Heart right ventricle (tissue), 16 donors: Measurements from ENCODE around the gene SETD2. TPM values are rescaled to one million over a fixed set of nuclear protein-coding genes. Genes with fewer than 3 reads are reported as not detected.

Experiments
- ATAC-seq, 8 donors: fragments of 200-7000 bp; cut with Tn5 transposase; one replicate each; pipeline ENCODE4 v1.9.1; 2020; ENCODE audit warnings: mild to moderate bottlenecking in 8 of 8, moderate library complexity in 8 of 8, moderate number of reproducible peaks in 1 of 8
- DNase-seq, 2 donors: peaks; one replicate each; pipeline ENCODE4 v3.0.0-alpha.2; 2020
- H3K27ac ChIP-seq, 10 donors: fragments of 200-600 bp; sonication (generic) in 2 of 10; one replicate each; pipeline versions ENCODE4 v1.5.0 to v1.8.0; 2020 to 2022; ENCODE audit warnings: mild to moderate bottlenecking in 3 of 10
- H3K27me3 ChIP-seq, 7 donors: fragments of 200-600 bp; one replicate each; pipeline ENCODE4 v1.8.0; 2021 to 2022; ENCODE audit warnings: mild to moderate bottlenecking in 2 of 7
- H3K36me3 ChIP-seq, 9 donors: fragments of 200-600 bp; sonication (generic) in 1 of 9; one replicate each; pipeline versions ENCODE4 v1.5.0 to v1.8.0; 2020 to 2022; ENCODE audit warnings: mild to moderate bottlenecking in 2 of 9
- H3K4me1 ChIP-seq, 9 donors: fragments of 200-600 bp; sonication (generic) in 1 of 9; one replicate each; pipeline versions ENCODE4 v1.5.0 to v1.8.0; 2020 to 2022; ENCODE audit warnings: mild to moderate bottlenecking in 4 of 9
- H3K4me3 ChIP-seq, 10 donors: fragments of 200-600 bp; sonication (generic) in 2 of 10; one replicate each; pipeline versions ENCODE4 v1.5.0 to v1.8.0; 2020 to 2022; ENCODE audit warnings: mild to moderate bottlenecking in 7 of 10, moderate library complexity in 2 of 10
- H3K9me3 ChIP-seq, 11 donors: fragments of 200-600 bp in 10 of 11; sonication (generic) in 2 of 11; one replicate each; pipeline versions ENCODE4 v1.5.0 to v1.8.0; 2013 to 2022; ENCODE audit warnings: mild to moderate bottlenecking in 2 of 11, control low read depth in 1 of 11, moderate library complexity in 1 of 11
- CTCF ChIP-seq, 9 donors: fragments of 200-600 bp; sonication (generic) in 2 of 9; IDR thresholded peaks; one replicate each; pipeline versions ENCODE4 v1.5.0 to v1.8.0; 2021 to 2022; ENCODE audit warnings: antibody characterized with exemption in 9 of 9, mild to moderate bottlenecking in 5 of 9, moderate library complexity in 1 of 9
- WGBS, 2 donors: extraction: QIAGEN DNeasy Blood & Tissue Kit; methylation state at CpG; one replicate each; pipeline ENCODE4 v1.1.7; 2013; ENCODE audit warnings: inconsistent platforms in 1 of 2; 5-methylcytosine and 5-hydroxymethylcytosine counted together
- intact Hi-C, 10 donors: fragments of 100-400 bp; cut with DNase I; formaldehyde crosslinking; loops; one replicate each; pipeline versions ENCODE4 v1.11.1 to v1.14.2; 2022
- polyA plus RNA-seq, 2 donors: library from polyadenylated mRNA; stranded (reverse); fragments of 200-250 nt; gene quantifications; one replicate each; pipeline ENCODE4 v1.2.3, GENCODE V29; 2013
- total RNA-seq, 10 donors: library from RNA; stranded (reverse); fragmentation: NEBNext Ultra II Directional in 3 of 10; extraction: Animal tissue kit (Norgen Biotek cat#: 25700) in 3 of 10; gene quantifications; one replicate each; pipeline versions ENCODE4 v1.2.1 to v1.2.4, GENCODE V29; 2021 to 2023
- donor health status: Arrhythmogenic right ventricular cardiomyopathy.
- donor health status: ischemic (EF 13 %, LVEDD 7.1; RV severe dilation, severe dysfunction).
- donor health status: healthy with polysubstance abuse.
- donor health status: DM: no; HTN: yes; CAD: no.
- donor health status: DM: no; HTN: no; CAD: no.
- donor health status: ischemic (EF 25% LVEDD 6.9; RV normal size, moderate dysfunction).
- donor health status: ischemic (EF 25% LVEDD 5.7; RV mildly dilated, moderate dysfunction).
- donor health status: healthy.
- donor health status: DM: yes; HTN: yes; CAD: no.
- donor health status: Ischemic cardiomyopathy.
- donor health status: ischemic (EF 35%, LVEDD 5.7; RV mildly dilated, moderate dysfunction).
- donor health status: nonischemic (EF 11% LVEDD 7.7; RV severe dilation, severe dysfunction).
- donor health status: DM: yes; HTN: yes; CAD: no.
- donor health status: PGD.
- donor health status: ischemic (EF 29% LVEDD 5.4; RV normal size, mild dysfunction).
- donor health status: nonischemic (EF 23%, LVEDD 6.1; RV moderate dilation, normal function).

SETD2 gene
- total and polyA plus RNA-seq, 12 donors: 8.6 to 34.4 (median 30.0) TPM

GRCh38 chr3:47086071-47086470 is 77.8 kb downstream of the SETD2 start:
- Histone ChIP-seq H3K4me1 (peaks cover 0 to 22% (median 0%) of the 10 kb centered on the region in 9 donors), H3K4me3 (no peak overlapping the region), H3K27me3 (no peaks in the 10 kb centered on the region), H3K27ac (no peak overlapping the region), H3K36me3 (peaks cover 0 to 100% (median 38%) of the 10 kb centered on the region in 9 donors), H3K9me3 (no peaks in the 10 kb centered on the region)
- no peak for DNase-seq
- intact Hi-C loops: loop anchor here in 1 of 10 donors (10.0 kb wide), 1 partner anchor 239 kb away; no protein-coding TSS in a partner anchor
- TF ChIP-seq CTCF (IDR thresholded peaks at IDR 0.05): no peak
- 87% methylated on average over 7 of the region's 7 CpGs for WGBS, 2 donors
- ATAC-seq: peak in 1 of 8 donors; percentile 65

- H3K27ac ChIP-seq: peak overlapping the region in 1 of 10 donors; percentile 68
- no peak for TF ChIP-seq CTCF (IDR thresholded peaks at IDR 0.05)
- WGBS, 2 donors: 84 to 94% methylated on average over 3 of the region's 3 CpGs
- DNase-seq: no peak
- H3K4me3 ChIP-seq: no peak overlapping the region
- H3K4me1 ChIP-seq: peaks cover 0 to 22% (median 0%) of the 10 kb centered on the region in 9 donors
- no peaks in the 10 kb centered on the region for H3K9me3 ChIP-seq
- no peak for ATAC-seq
- peaks cover 0 to 100% (median 49%) of the 10 kb centered on the region in 9 donors for H3K36me3 ChIP-seq
- no peaks in the 10 kb centered on the region for H3K27me3 ChIP-seq
- intact Hi-C loops: loop anchor here in 1 of 10 donors (10.0 kb wide), 1 partner anchor 241 kb away; no protein-coding TSS in a partner anchor
These were observed 80.1 kb downstream of the SETD2 start for GRCh38 chr3:47083786-47084185.

GRCh38 chr3:47082519-47082918 is 81.4 kb downstream of the SETD2 start:
- no peaks in the 10 kb centered on the region for H3K27me3 ChIP-seq
- ATAC-seq (no peak), DNase-seq (no peak)
- peaks cover 0 to 22% (median 0%) of the 10 kb centered on the region in 9 donors for H3K4me1 ChIP-seq
- no peak for TF ChIP-seq CTCF (IDR thresholded peaks at IDR 0.05)
- H3K36me3 ChIP-seq: peaks cover 0 to 100% (median 46%) of the 10 kb centered on the region in 9 donors
- 94 to 98% methylated on average over 1 of the region's 1 CpG for WGBS, 2 donors
- no peak overlapping the region for H3K4me3 ChIP-seq
- H3K9me3 ChIP-seq: no peaks in the 10 kb centered on the region
- intact Hi-C loops: loop anchor here in 1 of 10 donors (10.0 kb wide), 1 partner anchor 242 kb away; no protein-coding TSS in a partner anchor
- peak overlapping the region in 1 of 10 donors; percentile 68 for H3K27ac ChIP-seq

GRCh38 chr3:47079432-47079831 is 84.5 kb downstream of the SETD2 start:
- DNase-seq (no peak), ATAC-seq (no peak)
- Histone ChIP-seq H3K4me1 (peaks cover 0 to 22% (median 3%) of the 10 kb centered on the region in 9 donors), H3K4me3 (no peak overlapping the region), H3K27me3 (no peaks in the 10 kb centered on the region), H3K27ac (no peak overlapping the region), H3K9me3 (no peaks in the 10 kb centered on the region), H3K36me3 (peaks cover 0 to 100% (median 31%) of the 10 kb centered on the region in 9 donors)
- no peak for TF ChIP-seq CTCF (IDR thresholded peaks at IDR 0.05)
- intact Hi-C loops: no loop called here
